Upper lobe of left lung (tissue), 6 donors: ENCODE measurements around the gene FAM200B. TPM values are rescaled to one million over a fixed set of nuclear protein-coding genes. Genes with fewer than 3 reads are reported as not detected.

ENCODE experiments used
- ATAC-seq, 2 donors: fragments of 200-7000 bp; cut with Tn5 transposase; one replicate each; pipeline ENCODE4 v1.9.1; 2022; ENCODE audit warnings: mild to moderate bottlenecking in 2 of 2, moderate library complexity in 2 of 2; ENCODE audit not compliant: low FRiP score in 2 of 2
- DNase-seq, 2 donors: peaks; one replicate each; pipeline ENCODE4 v3.0.0-alpha.2; 2019 to 2020
- H3K27ac ChIP-seq, 4 donors: fragments of 200-600 bp; sonication (generic); one replicate each; pipeline ENCODE4 v1.5.1; 2016 to 2019
- H3K27me3 ChIP-seq, 4 donors: fragments of 200-600 bp; sonication (generic); one replicate each; pipeline ENCODE4 v1.5.1; 2017 to 2019
- H3K36me3 ChIP-seq, 4 donors: fragments of 200-600 bp; sonication (generic); one replicate each; pipeline ENCODE4 v1.5.1; 2016 to 2019
- H3K4me1 ChIP-seq, 4 donors: fragments of 200-600 bp; sonication (generic); one replicate each; pipeline ENCODE4 v1.5.1; 2018 to 2019
- H3K4me3 ChIP-seq, 4 donors: fragments of 200-600 bp; sonication (generic); one replicate each; pipeline ENCODE4 v1.5.1; 2017 to 2019; ENCODE audit warnings: mild to moderate bottlenecking in 2 of 4, moderate library complexity in 1 of 4
- H3K9me3 ChIP-seq, 4 donors: fragments of 200-600 bp; sonication (generic); one replicate each; pipeline ENCODE4 v1.5.1; 2018 to 2019
- CTCF ChIP-seq, 6 experiments: fragments of 450-650 bp in 4 of 6; fragments of 200-600 bp in 2 of 6; sonication (generic) in 2 of 6; IDR thresholded peaks; one replicate each; pipeline ENCODE4 v1.5.1; 2016 to 2019; ENCODE audit warnings: antibody characterized with exemption in 6 of 6
- EP300 ChIP-seq, 4 donors: sonication (generic); formaldehyde crosslinking; IDR thresholded peaks; one replicate each; pipeline ENCODE4 v1.5.1; 2017; ENCODE audit warnings: antibody characterized with exemption in 4 of 4, control low read depth in 2 of 4
- POLR2A ChIP-seq, 4 donors: fragments of 450-650 bp; IDR thresholded peaks; one replicate each; pipeline ENCODE4 v1.5.1; 2016 to 2017; ENCODE audit warnings: antibody characterized with exemption in 4 of 4, mild to moderate bottlenecking in 2 of 4
- POLR2AphosphoS5 ChIP-seq, 2 donors: sonication (generic); formaldehyde crosslinking; IDR thresholded peaks; one replicate each; pipeline ENCODE4 v1.5.1; 2017; ENCODE audit warnings: antibody characterized with exemption in 2 of 2
- WGBS, 2 donors: methylation state at CpG; one replicate each; pipeline ENCODE4 v1.1.5; 2017 to 2018; 5-methylcytosine and 5-hydroxymethylcytosine counted together
- total RNA-seq, 6 donors: library from RNA; depleted of rRNA in 4 of 6; stranded (reverse); fragments of >200 nt in 4 of 6; gene quantifications; one replicate each; pipeline versions ENCODE4 v1.1.0 to v1.2.1, GENCODE V29; 2016 to 2021
- donor health status: DM: no; HTN: no; CAD: no; lungs with moderate emphysema.
- donor health status: DM: no; HTN: yes; CAD: no; lungs with severe emphysema.

FAM200B gene
- total RNA-seq, 6 donors from 2014 or later: 13.6 to 48.2 (median 26.9) TPM

GRCh38 chr4:15670576-15670975 lies 11.1 kb upstream of the FAM200B start:
- H3K27me3 ChIP-seq: no peaks in the 10 kb centered on the region
- H3K36me3 ChIP-seq: no peaks in the 10 kb centered on the region
- no peaks in the 10 kb centered on the region for H3K9me3 ChIP-seq
- WGBS, 2 donors: 92 to 96% methylated on average over 3 of the region's 3 CpGs
- TF ChIP-seq POLR2A (IDR thresholded peaks at IDR 0.05): no peak
- no peak for TF ChIP-seq POLR2AphosphoS5 (IDR thresholded peaks at IDR 0.05)
- TF ChIP-seq EP300 (IDR thresholded peaks at IDR 0.05): no peak
- no peak for TF ChIP-seq CTCF (IDR thresholded peaks at IDR 0.05)
- ATAC-seq (no peak), DNase-seq (no peak)
- no peak overlapping the region for H3K27ac ChIP-seq
- peaks cover 5 to 8% (median 6%) of the 10 kb centered on the region in 4 donors for H3K4me1 ChIP-seq
- H3K4me3 ChIP-seq: no peak overlapping the region

- Histone ChIP-seq H3K9me3 (no peaks in the 10 kb centered on the region), H3K4me1 (no peaks in the 10 kb centered on the region), H3K27me3 (no peaks in the 10 kb centered on the region), H3K4me3 (no peak overlapping the region), H3K27ac (no peak overlapping the region), H3K36me3 (no peaks in the 10 kb centered on the region)
- DNase-seq: no peak
- 92 to 93% methylated on average over 3 of the region's 3 CpGs for WGBS, 2 donors
- no peak for ATAC-seq
- no peak for TF ChIP-seq EP300 (IDR thresholded peaks at IDR 0.05)
- no peak for TF ChIP-seq POLR2AphosphoS5 (IDR thresholded peaks at IDR 0.05)
- no peak for TF ChIP-seq CTCF (IDR thresholded peaks at IDR 0.05)
- TF ChIP-seq POLR2A (IDR thresholded peaks at IDR 0.05): no peak
These were observed 9.5 kb upstream of the FAM200B start for GRCh38 chr4:15672101-15672500.

GRCh38 chr4:15673337-15673736 lies 8.3 kb upstream of the FAM200B start:
- no peaks in the 10 kb centered on the region for H3K27me3 ChIP-seq
- WGBS, 2 donors: 100% methylated on average over 1 of the region's 1 CpG
- H3K4me3 ChIP-seq: no peak overlapping the region
- DNase-seq (no peak), ATAC-seq (no peak)
- TF ChIP-seq CTCF (IDR thresholded peaks at IDR 0.05): no peak
- TF ChIP-seq POLR2A (IDR thresholded peaks at IDR 0.05): no peak
- TF ChIP-seq EP300 (IDR thresholded peaks at IDR 0.05): no peak
- TF ChIP-seq POLR2AphosphoS5 (IDR thresholded peaks at IDR 0.05): no peak
- H3K27ac ChIP-seq: no peak overlapping the region
- no peaks in the 10 kb centered on the region for H3K36me3 ChIP-seq
- no peaks in the 10 kb centered on the region for H3K4me1 ChIP-seq
- no peaks in the 10 kb centered on the region for H3K9me3 ChIP-seq

- DNase-seq: no peak
- H3K4me3 ChIP-seq: no peak overlapping the region
- no peaks in the 10 kb centered on the region for H3K4me1 ChIP-seq
- no peaks in the 10 kb centered on the region for H3K9me3 ChIP-seq
- no peak for ATAC-seq
- TF ChIP-seq POLR2AphosphoS5 (IDR thresholded peaks at IDR 0.05): no peak
- TF ChIP-seq POLR2A (IDR thresholded peaks at IDR 0.05): no peak
- TF ChIP-seq EP300 (IDR thresholded peaks at IDR 0.05): no peak
- TF ChIP-seq CTCF (IDR thresholded peaks at IDR 0.05): no peak
- no peak overlapping the region for H3K27ac ChIP-seq
- H3K36me3 ChIP-seq: no peaks in the 10 kb centered on the region
- no peaks in the 10 kb centered on the region for H3K27me3 ChIP-seq
- 57 to 78% methylated on average over 2 of the region's 2 CpGs for WGBS, 2 donors
These were observed 7.6 kb upstream of the FAM200B start for GRCh38 chr4:15674046-15674445.

- TF ChIP-seq CTCF (IDR thresholded peaks at IDR 0.05) (no peak), EP300 (IDR thresholded peaks at IDR 0.05) (no peak), POLR2AphosphoS5 (IDR thresholded peaks at IDR 0.05) (no peak), POLR2A (IDR thresholded peaks at IDR 0.05) (no peak)
- Histone ChIP-seq H3K36me3 (no peaks in the 10 kb centered on the region), H3K27ac (no peak overlapping the region), H3K4me3 (no peak overlapping the region), H3K27me3 (no peaks in the 10 kb centered on the region), H3K4me1 (no peaks in the 10 kb centered on the region), H3K9me3 (no peaks in the 10 kb centered on the region)
- ATAC-seq (no peak), DNase-seq (no peak)
- WGBS, 2 donors: 96 to 98% methylated on average over 4 of the region's 4 CpGs
These were observed 6.7 kb upstream of the FAM200B start for GRCh38 chr4:15674926-15675325.
